Lung (tissue), 12 donors: Measurements from ENCODE around the gene PLXDC1. TPM values are rescaled to one million over a fixed set of nuclear protein-coding genes. Genes with fewer than 3 reads are reported as not detected.

Experiments
- ATAC-seq: fragments of 200-7000 bp; cut with Tn5 transposase; one replicate; pipeline ENCODE4 v1.9.1; 2020; ENCODE audit warnings: moderate number of reproducible peaks; ENCODE audit not compliant: insufficient read depth, low FRiP score
- DNase-seq, 3 donors: peaks; one replicate each; pipeline ENCODE4 v3.0.0-alpha.2; 2013 to 2017
- H3K27ac ChIP-seq, 2 donors: one replicate each; pipeline ENCODE4 v1.5.1; 2013; ENCODE audit warnings: mild to moderate bottlenecking in 2 of 2, moderate library complexity in 2 of 2, control low read depth in 1 of 2, inconsistent platforms in 1 of 2, low read depth in 1 of 2, low read length in 1 of 2
- H3K27me3 ChIP-seq, 3 donors: one replicate each; pipeline ENCODE4 v1.5.1; 2013; ENCODE audit warnings: low read length in 2 of 3; ENCODE audit not compliant: control insufficient read depth in 3 of 3, insufficient read depth in 3 of 3
- H3K36me3 ChIP-seq, 4 donors: one replicate each; pipeline ENCODE4 v1.5.1; 2013; ENCODE audit warnings: low read length in 4 of 4, mild to moderate bottlenecking in 1 of 4, moderate library complexity in 1 of 4; ENCODE audit not compliant: control insufficient read depth in 4 of 4, insufficient read depth in 4 of 4
- H3K4me1 ChIP-seq, 5 donors: one replicate each; pipeline ENCODE4 v1.5.1; 2013; ENCODE audit warnings: low read length in 5 of 5, mild to moderate bottlenecking in 2 of 5, moderate library complexity in 1 of 5; ENCODE audit not compliant: control insufficient read depth in 5 of 5, insufficient read depth in 5 of 5
- H3K4me3 ChIP-seq: one replicate; pipeline ENCODE4 v1.5.1; 2013; ENCODE audit warnings: mild to moderate bottlenecking, control low read depth, moderate library complexity
- H3K9ac ChIP-seq, 2 donors: one replicate each; pipeline ENCODE4 v1.5.1; 2013; ENCODE audit warnings: low read length in 2 of 2, control low read depth in 1 of 2; ENCODE audit not compliant: insufficient read depth in 1 of 2
- H3K9me3 ChIP-seq, 4 donors: one replicate each; pipeline ENCODE4 v1.5.1; 2013; ENCODE audit warnings: low read length in 3 of 4, mild to moderate bottlenecking in 1 of 4, moderate library complexity in 1 of 4; ENCODE audit not compliant: control insufficient read depth in 4 of 4, insufficient read depth in 3 of 4
- WGBS, 2 donors: extraction: QIAGEN DNeasy Blood & Tissue Kit; methylation state at CpG; one replicate each; pipeline ENCODE4 v1.1.7; 2013; 5-methylcytosine and 5-hydroxymethylcytosine counted together
- polyA plus RNA-seq, 2 donors: library from polyadenylated mRNA; stranded (reverse); fragments of 200-250 nt; gene quantifications; one replicate each; pipeline ENCODE4 v1.2.1, GENCODE V29; 2013
- total RNA-seq, 2 donors: library from RNA; depleted of rRNA in 1 of 2; stranded (reverse); fragments of >200 nt in 1 of 2; gene quantifications; one replicate each; pipeline ENCODE4 v1.2.1, GENCODE V29; 2014 to 2021
- TF ChIP-seq, protein P1 (sequence below): IDR thresholded peaks from 2 replicates; pipeline ENCODE4 v1.5.1; 2012; ENCODE audit warnings: mild to moderate bottlenecking; ENCODE audit errors: control extremely low read depth, extremely low read depth
- donor health status: control.
- donor health status: control.
- donor health status: Bipolar disorder and iron deficiency.
- donor health status: healthy.
- donor health status: DM: yes; HTN: yes; CAD: no.

PLXDC1 gene
- total and polyA plus RNA-seq, 4 donors = 1.7 to 7.3 (median 5.4) TPM

DNA sequence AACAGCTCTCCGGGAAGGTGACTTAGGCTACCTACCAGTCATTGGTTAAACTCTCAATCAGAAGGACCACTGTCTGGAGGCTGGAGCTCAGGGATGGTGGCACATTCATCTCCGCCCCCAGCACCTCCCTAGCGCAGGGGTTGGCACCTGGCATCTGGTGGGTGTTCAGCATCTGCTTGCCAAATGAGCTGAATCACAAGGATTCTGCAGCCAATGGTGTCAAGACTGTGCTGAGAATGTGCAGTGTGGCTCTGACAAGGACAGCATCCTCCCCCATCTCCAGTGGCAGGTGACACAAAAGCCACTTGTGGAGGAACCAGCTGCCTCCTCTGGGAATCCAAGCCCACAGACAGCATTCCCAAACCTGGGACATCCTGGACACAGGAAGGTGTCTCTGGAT, 35.2 kb downstream of the PLXDC1 start:
- H3K9ac ChIP-seq = no peak overlapping the region
- no peak for ATAC-seq
- H3K27ac ChIP-seq = no peak overlapping the region
- TF ChIP-seq, protein P1, sequence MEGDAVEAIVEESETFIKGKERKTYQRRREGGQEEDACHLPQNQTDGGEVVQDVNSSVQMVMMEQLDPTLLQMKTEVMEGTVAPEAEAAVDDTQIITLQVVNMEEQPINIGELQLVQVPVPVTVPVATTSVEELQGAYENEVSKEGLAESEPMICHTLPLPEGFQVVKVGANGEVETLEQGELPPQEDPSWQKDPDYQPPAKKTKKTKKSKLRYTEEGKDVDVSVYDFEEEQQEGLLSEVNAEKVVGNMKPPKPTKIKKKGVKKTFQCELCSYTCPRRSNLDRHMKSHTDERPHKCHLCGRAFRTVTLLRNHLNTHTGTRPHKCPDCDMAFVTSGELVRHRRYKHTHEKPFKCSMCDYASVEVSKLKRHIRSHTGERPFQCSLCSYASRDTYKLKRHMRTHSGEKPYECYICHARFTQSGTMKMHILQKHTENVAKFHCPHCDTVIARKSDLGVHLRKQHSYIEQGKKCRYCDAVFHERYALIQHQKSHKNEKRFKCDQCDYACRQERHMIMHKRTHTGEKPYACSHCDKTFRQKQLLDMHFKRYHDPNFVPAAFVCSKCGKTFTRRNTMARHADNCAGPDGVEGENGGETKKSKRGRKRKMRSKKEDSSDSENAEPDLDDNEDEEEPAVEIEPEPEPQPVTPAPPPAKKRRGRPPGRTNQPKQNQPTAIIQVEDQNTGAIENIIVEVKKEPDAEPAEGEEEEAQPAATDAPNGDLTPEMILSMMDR = no peak
- H3K36me3 ChIP-seq = no peaks in the 10 kb centered on the region
- peaks cover 0 to 2% (median 0%) of the 10 kb centered on the region in 4 donors for H3K9me3 ChIP-seq
- no peak overlapping the region for H3K4me3 ChIP-seq
- WGBS, 2 donors = 77 to 96% methylated on average over 3 of the region's 3 CpGs
- H3K27me3 ChIP-seq = no peaks in the 10 kb centered on the region
- peaks cover 0 to 5% (median 0%) of the 10 kb centered on the region in 5 donors for H3K4me1 ChIP-seq
- no peak for DNase-seq

DNA sequence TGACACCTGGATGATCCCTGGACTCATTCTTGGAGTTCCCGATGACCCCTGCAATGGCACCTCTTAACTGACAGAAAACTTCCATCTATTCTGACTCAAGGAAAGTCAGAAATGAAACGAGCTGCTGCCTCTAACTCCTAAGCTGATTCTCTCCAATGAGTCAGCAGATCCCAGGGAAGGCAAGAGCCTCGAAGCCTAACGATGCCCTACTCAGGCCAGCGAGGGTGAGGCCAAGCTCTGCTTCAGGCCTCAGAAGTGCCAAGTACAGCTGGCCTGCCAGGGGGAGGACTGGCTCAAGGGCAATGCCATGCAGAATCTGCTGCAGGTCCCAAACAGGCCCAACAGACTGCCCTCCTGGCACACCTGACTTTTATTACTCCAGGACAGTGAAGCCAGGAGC, 36.3 kb downstream of the PLXDC1 start:
- peaks cover 0 to 5% (median 0%) of the 10 kb centered on the region in 5 donors for H3K4me1 ChIP-seq
- ATAC-seq (no peak), DNase-seq (no peak)
- H3K9ac ChIP-seq = no peak overlapping the region
- no peak overlapping the region for H3K4me3 ChIP-seq
- no peaks in the 10 kb centered on the region for H3K27me3 ChIP-seq
- no peaks in the 10 kb centered on the region for H3K36me3 ChIP-seq
- TF ChIP-seq, protein P1 = no peak
- 52% methylated on average over 5 of the region's 5 CpGs for WGBS, 2 donors
- peaks cover 0 to 2% (median 0%) of the 10 kb centered on the region in 4 donors for H3K9me3 ChIP-seq
- no peak overlapping the region for H3K27ac ChIP-seq

DNA sequence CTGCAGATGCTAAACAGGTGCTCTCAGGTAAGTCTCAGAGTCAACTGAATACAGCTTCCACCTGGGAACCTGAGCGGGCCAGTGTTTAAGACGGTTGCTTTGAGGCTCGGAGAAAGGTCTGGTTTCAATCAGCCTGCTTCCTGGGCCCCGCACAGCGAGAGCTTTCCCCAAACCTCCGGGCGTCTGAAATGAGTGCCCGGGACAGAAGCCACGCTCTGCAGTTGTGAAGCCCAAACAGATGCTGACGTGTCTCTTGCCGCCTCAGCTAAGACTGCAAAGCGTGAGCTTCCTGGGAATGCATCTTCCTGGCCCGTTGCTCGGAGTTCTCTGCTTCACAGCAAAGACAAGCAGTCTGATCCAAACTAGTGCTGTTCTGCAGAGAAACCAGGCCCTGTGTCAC, 36.7 kb downstream of the PLXDC1 start:
- H3K9me3 ChIP-seq = peaks cover 0 to 2% (median 0%) of the 10 kb centered on the region in 4 donors
- no peak overlapping the region for H3K27ac ChIP-seq
- TF ChIP-seq, protein P1 = no peak
- no peak overlapping the region for H3K4me3 ChIP-seq
- ATAC-seq (no peak), DNase-seq (peak in 2 of 3 donors; percentile 29 to 57)
- H3K36me3 ChIP-seq = no peaks in the 10 kb centered on the region
- 85 to 87% methylated on average over 14 of the region's 14 CpGs for WGBS, 2 donors
- H3K4me1 ChIP-seq = peaks cover 0 to 5% (median 0%) of the 10 kb centered on the region in 5 donors
- no peaks in the 10 kb centered on the region for H3K27me3 ChIP-seq
- H3K9ac ChIP-seq = no peak overlapping the region

- Histone ChIP-seq H3K27me3 (no peaks in the 10 kb centered on the region), H3K36me3 (no peaks in the 10 kb centered on the region), H3K9me3 (peaks cover 0 to 2% (median 0%) of the 10 kb centered on the region in 4 donors), H3K4me3 (no peak overlapping the region), H3K4me1 (peaks cover 0 to 5% (median 0%) of the 10 kb centered on the region in 5 donors), H3K9ac (no peak overlapping the region), H3K27ac (no peak overlapping the region)
- ATAC-seq (no peak), DNase-seq (no peak)
- 82 to 83% methylated on average over 2 of the region's 2 CpGs for WGBS, 2 donors
- TF ChIP-seq, protein P1 = no peak
Observed at GRCh38 chr17:39113871-39114270, 37.6 kb downstream of the PLXDC1 start.
